Lung (tissue), 12 donors: Measurements from ENCODE around the gene PACRG. TPM values are rescaled to one million over a fixed set of nuclear protein-coding genes. Genes with fewer than 3 reads are reported as not detected.

Experiments used
- ATAC-seq: fragments of 200-7000 bp; cut with Tn5 transposase; one replicate; pipeline ENCODE4 v1.9.1; 2020; ENCODE audit warnings: moderate number of reproducible peaks; ENCODE audit not compliant: insufficient read depth, low FRiP score
- DNase-seq, 3 donors: peaks; one replicate each; pipeline ENCODE4 v3.0.0-alpha.2; 2013 to 2017
- H3K27ac ChIP-seq, 2 donors: one replicate each; pipeline ENCODE4 v1.5.1; 2013; ENCODE audit warnings: mild to moderate bottlenecking in 2 of 2, moderate library complexity in 2 of 2, control low read depth in 1 of 2, inconsistent platforms in 1 of 2, low read depth in 1 of 2, low read length in 1 of 2
- H3K27me3 ChIP-seq, 3 donors: one replicate each; pipeline ENCODE4 v1.5.1; 2013; ENCODE audit warnings: low read length in 2 of 3; ENCODE audit not compliant: control insufficient read depth in 3 of 3, insufficient read depth in 3 of 3
- H3K36me3 ChIP-seq, 4 donors: one replicate each; pipeline ENCODE4 v1.5.1; 2013; ENCODE audit warnings: low read length in 4 of 4, mild to moderate bottlenecking in 1 of 4, moderate library complexity in 1 of 4; ENCODE audit not compliant: control insufficient read depth in 4 of 4, insufficient read depth in 4 of 4
- H3K4me1 ChIP-seq, 5 donors: one replicate each; pipeline ENCODE4 v1.5.1; 2013; ENCODE audit warnings: low read length in 5 of 5, mild to moderate bottlenecking in 2 of 5, moderate library complexity in 1 of 5; ENCODE audit not compliant: control insufficient read depth in 5 of 5, insufficient read depth in 5 of 5
- H3K4me3 ChIP-seq: one replicate; pipeline ENCODE4 v1.5.1; 2013; ENCODE audit warnings: mild to moderate bottlenecking, control low read depth, moderate library complexity
- H3K9ac ChIP-seq, 2 donors: one replicate each; pipeline ENCODE4 v1.5.1; 2013; ENCODE audit warnings: low read length in 2 of 2, control low read depth in 1 of 2; ENCODE audit not compliant: insufficient read depth in 1 of 2
- H3K9me3 ChIP-seq, 4 donors: one replicate each; pipeline ENCODE4 v1.5.1; 2013; ENCODE audit warnings: low read length in 3 of 4, mild to moderate bottlenecking in 1 of 4, moderate library complexity in 1 of 4; ENCODE audit not compliant: control insufficient read depth in 4 of 4, insufficient read depth in 3 of 4
- CTCF ChIP-seq: IDR thresholded peaks from 2 replicates; pipeline ENCODE4 v1.5.1; 2012; ENCODE audit warnings: mild to moderate bottlenecking; ENCODE audit errors: control extremely low read depth, extremely low read depth
- WGBS, 2 donors: extraction: QIAGEN DNeasy Blood & Tissue Kit; methylation state at CpG; one replicate each; pipeline ENCODE4 v1.1.7; 2013; 5-methylcytosine and 5-hydroxymethylcytosine counted together
- polyA plus RNA-seq, 2 donors: library from polyadenylated mRNA; stranded (reverse); fragments of 200-250 nt; gene quantifications; one replicate each; pipeline ENCODE4 v1.2.1, GENCODE V29; 2013
- total RNA-seq, 2 donors: library from RNA; depleted of rRNA in 1 of 2; stranded (reverse); fragments of >200 nt in 1 of 2; gene quantifications; one replicate each; pipeline ENCODE4 v1.2.1, GENCODE V29; 2014 to 2021
- donor health status: control.
- donor health status: control.
- donor health status: Bipolar disorder and iron deficiency.
- donor health status: healthy.
- donor health status: DM: yes; HTN: yes; CAD: no.

PACRG gene
- total and polyA plus RNA-seq, 4 donors, result 3.8 to 26.6 (median 7.4) TPM

GRCh38 chr6:163212123-163212522 lies 484.3 kb downstream of the PACRG start:
- Histone ChIP-seq H3K9me3 (peaks cover 0 to 6% (median 4%) of the 10 kb centered on the region in 4 donors), H3K36me3 (no peaks in the 10 kb centered on the region), H3K4me3 (no peak overlapping the region), H3K4me1 (no peaks in the 10 kb centered on the region), H3K27ac (no peak overlapping the region), H3K27me3 (no peaks in the 10 kb centered on the region), H3K9ac (no peak overlapping the region)
- TF ChIP-seq CTCF, result no peak
- no peak for ATAC-seq
- no peak for DNase-seq
- 89 to 95% methylated on average over 1 of the region's 1 CpG for WGBS, 2 donors

- Histone ChIP-seq H3K9me3 (peaks cover 0 to 6% (median 4%) of the 10 kb centered on the region in 4 donors), H3K36me3 (no peaks in the 10 kb centered on the region), H3K4me3 (no peak overlapping the region), H3K27ac (no peak overlapping the region), H3K4me1 (no peaks in the 10 kb centered on the region), H3K9ac (no peak overlapping the region), H3K27me3 (no peaks in the 10 kb centered on the region)
- ATAC-seq, result no peak
- no peak for TF ChIP-seq CTCF
- WGBS, 2 donors, result 84 to 85% methylated on average over 1 of the region's 1 CpG
- no peak for DNase-seq
Measured at GRCh38 chr6:163214259-163214658, 486.5 kb downstream of the PACRG start.

DNA sequence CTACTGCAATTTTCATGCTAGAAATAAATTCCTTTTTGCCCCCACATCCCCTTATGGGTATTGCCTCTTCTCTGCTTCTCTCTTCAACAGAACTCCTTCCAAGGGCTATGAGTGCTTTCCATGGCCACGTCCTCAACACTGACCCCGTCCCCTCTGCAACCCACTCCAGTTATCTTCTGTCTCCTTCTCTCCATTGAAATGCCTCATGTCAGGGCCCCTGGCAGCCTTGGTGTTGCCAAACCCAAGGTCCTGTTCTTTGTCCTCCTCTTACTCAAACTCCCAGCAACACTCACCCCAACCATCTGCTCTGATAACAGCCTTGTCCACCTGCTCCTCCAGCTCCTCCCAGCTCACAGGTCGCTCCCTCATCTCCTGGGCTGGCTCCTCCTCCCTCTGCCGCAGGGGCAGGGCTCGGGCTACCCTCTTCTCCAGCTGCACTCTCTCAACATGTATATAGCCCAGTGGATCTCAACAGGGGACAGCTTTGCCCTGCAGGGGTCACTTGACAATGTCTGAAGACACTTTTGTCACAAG lies 490.7 kb downstream of the PACRG start:
- Histone ChIP-seq H3K4me3 (no peak overlapping the region), H3K27ac (no peak overlapping the region), H3K9ac (no peak overlapping the region), H3K4me1 (peaks cover 0 to 5% (median 0%) of the 10 kb centered on the region in 5 donors), H3K9me3 (no peaks in the 10 kb centered on the region), H3K36me3 (no peaks in the 10 kb centered on the region), H3K27me3 (no peaks in the 10 kb centered on the region)
- WGBS, 2 donors, result 86 to 95% methylated on average over 5 of the region's 5 CpGs
- ATAC-seq (no peak), DNase-seq (no peak)
- TF ChIP-seq CTCF, result no peak

GRCh38 chr6:163226181-163226835 lies 498.5 kb downstream of the PACRG start:
- no peak for TF ChIP-seq CTCF
- Histone ChIP-seq H3K4me3 (no peak overlapping the region), H3K9me3 (no peaks in the 10 kb centered on the region), H3K9ac (no peak overlapping the region), H3K36me3 (no peaks in the 10 kb centered on the region), H3K27me3 (no peaks in the 10 kb centered on the region), H3K4me1 (peaks cover 0 to 2% (median 0%) of the 10 kb centered on the region in 5 donors), H3K27ac (no peak overlapping the region)
- WGBS, 2 donors, result 79 to 85% methylated on average over 9 of the region's 9 CpGs
- DNase-seq (no peak), ATAC-seq (no peak)
